ENCODE data around the gene NTHL1.

Gene NTHL1

GRCh38 chr16:2030036-2030435 is 17.6 kb downstream of the NTHL1 start:
- H2AFZ ChIP-seq (ENCODE audit: low read depth, low read length), result no peak overlapping the region
- DNase-seq, result no peak
- H4K20me1 ChIP-seq (ENCODE audit: insufficient read depth, low read length), result peaks cover 10% of the 10 kb centered on the region
- no peak overlapping the region for H3K4me3 ChIP-seq (ENCODE audit: low read depth in 1 of 2, low read length in 2 of 2)
- H3K36me3 ChIP-seq (ENCODE audit: insufficient read depth, low read length), result no peaks in the 10 kb centered on the region
- peaks cover 33% of the 10 kb centered on the region for H3K27me3 ChIP-seq (ENCODE audit: insufficient read depth, low read length, poor library complexity)
- no peaks in the 10 kb centered on the region for H3K9me3 ChIP-seq (ENCODE audit: insufficient read depth, low read length, severe bottlenecking)
- no peak overlapping the region for H3K9ac ChIP-seq (ENCODE audit: low read depth, low read length)
- no peak for ATAC-seq (ENCODE audit: insufficient read depth, low read depth)
- TF ChIP-seq CTCF (IDR thresholded peaks at IDR 0.05; ENCODE audit: borderline replicate concordance, extremely low read depth, low read length, poor library complexity, severe bottlenecking) (no peak), EZH2 (IDR thresholded peaks at IDR 0.05; ENCODE audit: borderline replicate concordance, low read depth, low read length, severe bottlenecking) (no peak)
- H3K27ac ChIP-seq (ENCODE audit: low read length), result no peak overlapping the region
- peaks cover 2% of the 10 kb centered on the region; the same call in 1 of the 2 replicates for H3K4me1 ChIP-seq (ENCODE audit: insufficient read depth, low read length)
- H3K4me2 ChIP-seq (ENCODE audit: insufficient read depth, low read length), result no peak overlapping the region
- no peaks in the 10 kb centered on the region for H3K79me2 ChIP-seq (ENCODE audit: insufficient read depth, low read length)

- H3K4me2 ChIP-seq (ENCODE audit: insufficient read depth, low read length), result no peak overlapping the region
- no peak overlapping the region for H3K27ac ChIP-seq (ENCODE audit: low read length)
- H2AFZ ChIP-seq (ENCODE audit: low read depth, low read length), result no peak overlapping the region
- peaks cover 10% of the 10 kb centered on the region for H4K20me1 ChIP-seq (ENCODE audit: insufficient read depth, low read length)
- TF ChIP-seq EZH2 (IDR thresholded peaks at IDR 0.05; ENCODE audit: borderline replicate concordance, low read depth, low read length, severe bottlenecking) (no peak), CTCF (IDR thresholded peaks at IDR 0.05; ENCODE audit: borderline replicate concordance, extremely low read depth, low read length, poor library complexity, severe bottlenecking) (no peak)
- H3K27me3 ChIP-seq (ENCODE audit: insufficient read depth, low read length, poor library complexity), result peaks cover 33% of the 10 kb centered on the region
- DNase-seq (no peak), ATAC-seq (ENCODE audit: insufficient read depth, low read depth) (no peak)
- H3K79me2 ChIP-seq (ENCODE audit: insufficient read depth, low read length), result no peaks in the 10 kb centered on the region
- H3K4me1 ChIP-seq (ENCODE audit: insufficient read depth, low read length), result peaks cover 2% of the 10 kb centered on the region; the same call in 1 of the 2 replicates
- no peak overlapping the region for H3K4me3 ChIP-seq (ENCODE audit: low read depth in 1 of 2, low read length in 2 of 2)
- H3K9ac ChIP-seq (ENCODE audit: low read depth, low read length), result no peak overlapping the region
- H3K9me3 ChIP-seq (ENCODE audit: insufficient read depth, low read length, severe bottlenecking), result no peaks in the 10 kb centered on the region
- no peaks in the 10 kb centered on the region for H3K36me3 ChIP-seq (ENCODE audit: insufficient read depth, low read length)
Measured at GRCh38 chr16:2029350-2029749, 18.3 kb downstream of the NTHL1 start.

GRCh38 chr16:2028620-2029220 is 18.9 kb downstream of the NTHL1 start:
- H3K9ac ChIP-seq (ENCODE audit: low read depth, low read length), result no peak overlapping the region
- H3K4me3 ChIP-seq (ENCODE audit: low read depth in 1 of 2, low read length in 2 of 2), result no peak overlapping the region
- TF ChIP-seq EZH2 (IDR thresholded peaks at IDR 0.05; ENCODE audit: borderline replicate concordance, low read depth, low read length, severe bottlenecking), result no peak
- TF ChIP-seq CTCF (IDR thresholded peaks at IDR 0.05; ENCODE audit: borderline replicate concordance, extremely low read depth, low read length, poor library complexity, severe bottlenecking), result no peak
- peaks cover 33% of the 10 kb centered on the region for H3K27me3 ChIP-seq (ENCODE audit: insufficient read depth, low read length, poor library complexity)
- H4K20me1 ChIP-seq (ENCODE audit: insufficient read depth, low read length), result peaks cover 10% of the 10 kb centered on the region
- H3K79me2 ChIP-seq (ENCODE audit: insufficient read depth, low read length), result no peaks in the 10 kb centered on the region
- H3K9me3 ChIP-seq (ENCODE audit: insufficient read depth, low read length, severe bottlenecking), result no peaks in the 10 kb centered on the region
- H3K4me1 ChIP-seq (ENCODE audit: insufficient read depth, low read length), result peaks cover 6% of the 10 kb centered on the region
- no peak overlapping the region for H3K4me2 ChIP-seq (ENCODE audit: insufficient read depth, low read length)
- no peak overlapping the region for H2AFZ ChIP-seq (ENCODE audit: low read depth, low read length)
- DNase-seq, result no peak
- ATAC-seq (ENCODE audit: insufficient read depth, low read depth), result no peak
- H3K27ac ChIP-seq (ENCODE audit: low read length), result no peak overlapping the region
- no peaks in the 10 kb centered on the region for H3K36me3 ChIP-seq (ENCODE audit: insufficient read depth, low read length)

Data from DND-41 (cell line).